Upper lobe of left lung (tissue), 6 donors: ENCODE measurements around the gene ARRDC4. TPM values are rescaled to one million over a fixed set of nuclear protein-coding genes. Genes with fewer than 3 reads are reported as not detected.

ENCODE experiments used
- ATAC-seq, 2 donors: fragments of 200-7000 bp; cut with Tn5 transposase; one replicate each; pipeline ENCODE4 v1.9.1; 2022; ENCODE audit warnings: mild to moderate bottlenecking in 2 of 2, moderate library complexity in 2 of 2; ENCODE audit not compliant: low FRiP score in 2 of 2
- DNase-seq, 2 donors: peaks; one replicate each; pipeline ENCODE4 v3.0.0-alpha.2; 2019 to 2020
- H3K27ac ChIP-seq, 4 donors: fragments of 200-600 bp; sonication (generic); one replicate each; pipeline ENCODE4 v1.5.1; 2016 to 2019
- H3K27me3 ChIP-seq, 4 donors: fragments of 200-600 bp; sonication (generic); one replicate each; pipeline ENCODE4 v1.5.1; 2017 to 2019
- H3K36me3 ChIP-seq, 4 donors: fragments of 200-600 bp; sonication (generic); one replicate each; pipeline ENCODE4 v1.5.1; 2016 to 2019
- H3K4me1 ChIP-seq, 4 donors: fragments of 200-600 bp; sonication (generic); one replicate each; pipeline ENCODE4 v1.5.1; 2018 to 2019
- H3K4me3 ChIP-seq, 4 donors: fragments of 200-600 bp; sonication (generic); one replicate each; pipeline ENCODE4 v1.5.1; 2017 to 2019; ENCODE audit warnings: mild to moderate bottlenecking in 2 of 4, moderate library complexity in 1 of 4
- H3K9me3 ChIP-seq, 4 donors: fragments of 200-600 bp; sonication (generic); one replicate each; pipeline ENCODE4 v1.5.1; 2018 to 2019
- EP300 ChIP-seq, 4 donors: sonication (generic); formaldehyde crosslinking; IDR thresholded peaks; one replicate each; pipeline ENCODE4 v1.5.1; 2017; ENCODE audit warnings: antibody characterized with exemption in 4 of 4, control low read depth in 2 of 4
- POLR2A ChIP-seq, 4 donors: fragments of 450-650 bp; IDR thresholded peaks; one replicate each; pipeline ENCODE4 v1.5.1; 2016 to 2017; ENCODE audit warnings: antibody characterized with exemption in 4 of 4, mild to moderate bottlenecking in 2 of 4
- POLR2AphosphoS5 ChIP-seq, 2 donors: sonication (generic); formaldehyde crosslinking; IDR thresholded peaks; one replicate each; pipeline ENCODE4 v1.5.1; 2017; ENCODE audit warnings: antibody characterized with exemption in 2 of 2
- WGBS, 2 donors: methylation state at CpG; one replicate each; pipeline ENCODE4 v1.1.5; 2017 to 2018; 5-methylcytosine and 5-hydroxymethylcytosine counted together
- total RNA-seq, 6 donors: library from RNA; depleted of rRNA in 4 of 6; stranded (reverse); fragments of >200 nt in 4 of 6; gene quantifications; one replicate each; pipeline versions ENCODE4 v1.1.0 to v1.2.1, GENCODE V29; 2016 to 2021
- TF ChIP-seq, protein P1 (sequence below), 6 experiments: fragments of 450-650 bp in 4 of 6; fragments of 200-600 bp in 2 of 6; sonication (generic) in 2 of 6; IDR thresholded peaks; one replicate each; pipeline ENCODE4 v1.5.1; 2016 to 2019; ENCODE audit warnings: antibody characterized with exemption in 6 of 6
- donor health status: DM: no; HTN: no; CAD: no; lungs with moderate emphysema.
- donor health status: DM: no; HTN: yes; CAD: no; lungs with severe emphysema.

The ARRDC4 gene
- total RNA-seq, 6 donors from 2014 or later: 26.3 to 51.3 (median 36.3) TPM

DNA sequence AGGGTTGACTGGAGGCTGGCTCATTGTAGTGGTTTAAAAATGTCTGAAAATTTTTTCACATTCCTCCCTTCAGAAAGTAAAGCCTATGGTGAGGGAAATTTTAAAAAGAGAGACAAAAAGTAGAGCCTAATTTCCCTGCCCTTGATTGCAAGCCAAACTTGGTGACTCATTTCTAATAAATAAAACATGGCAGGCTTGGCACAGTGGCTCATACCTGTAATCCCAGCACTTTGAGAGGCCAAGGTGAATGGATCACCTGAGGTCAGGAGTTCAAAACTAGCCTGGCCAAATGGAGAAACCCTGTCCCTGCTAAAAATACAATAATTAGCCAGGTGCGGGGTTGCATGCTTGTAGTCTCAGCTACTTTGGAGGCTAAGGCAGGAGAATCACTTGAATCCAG, 18.9 kb upstream of the ARRDC4 start:
- DNase-seq (no peak), ATAC-seq (no peak)
- H3K4me1 ChIP-seq: no peaks in the 10 kb centered on the region
- WGBS, 2 donors: 89 to 100% methylated on average over 1 of the region's 1 CpG
- H3K27me3 ChIP-seq: no peaks in the 10 kb centered on the region
- H3K27ac ChIP-seq: no peak overlapping the region
- no peaks in the 10 kb centered on the region for H3K9me3 ChIP-seq
- TF ChIP-seq POLR2AphosphoS5 (IDR thresholded peaks at IDR 0.05): no peak
- no peak for TF ChIP-seq POLR2A (IDR thresholded peaks at IDR 0.05)
- no peaks in the 10 kb centered on the region for H3K36me3 ChIP-seq
- H3K4me3 ChIP-seq: no peak overlapping the region

DNA sequence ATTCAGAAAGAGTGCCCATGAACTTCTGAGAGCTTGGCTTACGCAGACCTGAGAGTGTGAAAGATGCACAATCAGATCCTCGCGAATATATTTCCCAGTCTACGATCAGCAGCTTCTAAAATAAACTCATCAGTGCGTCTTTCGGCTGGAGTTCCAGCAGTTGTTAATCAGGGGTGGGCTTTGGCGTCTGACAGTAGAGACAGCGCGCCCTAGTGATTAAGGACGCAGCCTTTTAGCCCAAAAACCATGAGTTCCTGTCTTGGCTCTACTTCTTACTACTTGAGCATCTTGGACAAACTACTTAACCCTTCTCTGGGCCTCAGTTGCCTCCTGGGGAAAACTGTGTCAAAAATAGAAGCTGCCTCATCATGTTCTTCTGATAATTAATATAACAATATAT, 15.8 kb upstream of the ARRDC4 start:
- H3K27ac ChIP-seq: no peak overlapping the region
- no peaks in the 10 kb centered on the region for H3K36me3 ChIP-seq
- TF ChIP-seq POLR2AphosphoS5 (IDR thresholded peaks at IDR 0.05): no peak
- TF ChIP-seq, protein P1, sequence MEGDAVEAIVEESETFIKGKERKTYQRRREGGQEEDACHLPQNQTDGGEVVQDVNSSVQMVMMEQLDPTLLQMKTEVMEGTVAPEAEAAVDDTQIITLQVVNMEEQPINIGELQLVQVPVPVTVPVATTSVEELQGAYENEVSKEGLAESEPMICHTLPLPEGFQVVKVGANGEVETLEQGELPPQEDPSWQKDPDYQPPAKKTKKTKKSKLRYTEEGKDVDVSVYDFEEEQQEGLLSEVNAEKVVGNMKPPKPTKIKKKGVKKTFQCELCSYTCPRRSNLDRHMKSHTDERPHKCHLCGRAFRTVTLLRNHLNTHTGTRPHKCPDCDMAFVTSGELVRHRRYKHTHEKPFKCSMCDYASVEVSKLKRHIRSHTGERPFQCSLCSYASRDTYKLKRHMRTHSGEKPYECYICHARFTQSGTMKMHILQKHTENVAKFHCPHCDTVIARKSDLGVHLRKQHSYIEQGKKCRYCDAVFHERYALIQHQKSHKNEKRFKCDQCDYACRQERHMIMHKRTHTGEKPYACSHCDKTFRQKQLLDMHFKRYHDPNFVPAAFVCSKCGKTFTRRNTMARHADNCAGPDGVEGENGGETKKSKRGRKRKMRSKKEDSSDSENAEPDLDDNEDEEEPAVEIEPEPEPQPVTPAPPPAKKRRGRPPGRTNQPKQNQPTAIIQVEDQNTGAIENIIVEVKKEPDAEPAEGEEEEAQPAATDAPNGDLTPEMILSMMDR (IDR thresholded peaks at IDR 0.05): no peak
- no peak for TF ChIP-seq POLR2A (IDR thresholded peaks at IDR 0.05)
- no peaks in the 10 kb centered on the region for H3K27me3 ChIP-seq
- no peaks in the 10 kb centered on the region for H3K9me3 ChIP-seq
- 75 to 83% methylated on average over 10 of the region's 10 CpGs for WGBS, 2 donors
- ATAC-seq: no peak
- no peak overlapping the region for H3K4me3 ChIP-seq
- DNase-seq: no peak
- H3K4me1 ChIP-seq: no peaks in the 10 kb centered on the region

DNA sequence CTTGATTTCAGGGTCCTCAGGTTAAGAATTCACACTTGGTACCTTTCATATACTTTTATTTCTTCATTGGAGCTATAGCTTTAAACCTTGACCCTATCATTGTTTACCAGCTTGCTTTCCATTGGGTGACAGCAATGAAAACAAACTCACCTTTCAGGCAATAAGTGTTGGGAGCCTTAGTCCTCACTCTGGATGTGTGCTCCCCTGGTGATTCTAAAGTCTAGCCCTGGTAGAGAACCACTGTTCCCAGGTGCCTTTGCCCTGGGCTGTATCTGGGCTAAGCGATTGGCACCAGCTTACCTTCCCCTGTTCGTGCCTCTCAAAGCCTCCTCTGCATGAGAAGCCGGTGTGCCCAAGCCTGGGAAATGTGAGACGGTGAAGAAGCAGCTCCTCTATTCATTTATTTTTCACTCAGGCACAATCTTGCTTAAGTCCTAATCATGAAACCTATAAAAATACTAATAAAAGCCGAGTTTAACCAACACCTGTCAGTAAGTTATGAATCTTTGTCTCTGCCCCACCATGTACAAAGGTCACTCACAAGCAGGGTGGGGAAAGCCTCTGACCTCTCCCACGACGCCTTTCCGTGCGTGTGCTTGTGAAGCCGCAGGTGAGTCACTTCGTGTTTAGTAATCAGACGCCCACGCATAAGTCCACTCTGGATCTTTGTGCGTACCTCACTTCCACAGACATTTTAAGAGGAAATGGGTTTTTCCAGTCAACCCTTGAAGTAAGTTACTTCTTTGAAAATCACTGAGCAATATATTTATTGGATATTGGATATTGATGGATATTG, 12.8 kb upstream of the ARRDC4 start:
- ATAC-seq: peak in 1 of 2 donors; percentile 37
- WGBS, 2 donors: 82 to 86% methylated on average over 14 of the region's 14 CpGs
- Histone ChIP-seq H3K9me3 (no peaks in the 10 kb centered on the region), H3K36me3 (no peaks in the 10 kb centered on the region), H3K27ac (no peak overlapping the region), H3K4me1 (no peaks in the 10 kb centered on the region), H3K4me3 (no peak overlapping the region), H3K27me3 (no peaks in the 10 kb centered on the region)
- DNase-seq: no peak
- TF ChIP-seq, protein P1 (IDR thresholded peaks at IDR 0.05): no peak
- TF ChIP-seq POLR2AphosphoS5 (IDR thresholded peaks at IDR 0.05) (no peak), POLR2A (IDR thresholded peaks at IDR 0.05) (no peak), EP300 (IDR thresholded peaks at IDR 0.05) (no peak)

DNA sequence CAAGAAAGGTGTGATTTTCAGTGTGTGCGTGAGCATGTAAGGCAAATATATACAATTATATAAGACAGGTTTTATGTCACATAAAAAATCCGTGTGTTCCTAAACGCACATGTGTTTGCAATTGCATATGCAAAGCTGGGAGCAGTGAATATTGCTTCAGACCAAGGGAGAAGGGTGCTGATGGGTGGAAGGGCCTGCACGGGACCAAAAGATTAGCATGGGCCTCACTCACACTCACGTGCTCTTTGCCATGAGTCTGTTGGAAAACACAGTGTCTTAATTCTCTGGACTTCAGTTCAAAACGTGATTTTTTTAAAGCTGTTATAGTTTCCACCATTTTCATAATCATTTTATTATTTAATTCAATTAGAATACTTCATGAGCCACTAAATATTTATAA, 7.2 kb upstream of the ARRDC4 start:
- Histone ChIP-seq H3K4me1 (no peaks in the 10 kb centered on the region), H3K36me3 (no peaks in the 10 kb centered on the region), H3K9me3 (no peaks in the 10 kb centered on the region), H3K27me3 (no peaks in the 10 kb centered on the region), H3K27ac (no peak overlapping the region), H3K4me3 (no peak overlapping the region)
- DNase-seq (no peak), ATAC-seq (no peak)
- TF ChIP-seq POLR2A (IDR thresholded peaks at IDR 0.05) (no peak), EP300 (IDR thresholded peaks at IDR 0.05) (no peak), POLR2AphosphoS5 (IDR thresholded peaks at IDR 0.05) (no peak)
- TF ChIP-seq, protein P1 (IDR thresholded peaks at IDR 0.05): no peak
- 76 to 84% methylated on average over 6 of the region's 6 CpGs for WGBS, 2 donors

DNA sequence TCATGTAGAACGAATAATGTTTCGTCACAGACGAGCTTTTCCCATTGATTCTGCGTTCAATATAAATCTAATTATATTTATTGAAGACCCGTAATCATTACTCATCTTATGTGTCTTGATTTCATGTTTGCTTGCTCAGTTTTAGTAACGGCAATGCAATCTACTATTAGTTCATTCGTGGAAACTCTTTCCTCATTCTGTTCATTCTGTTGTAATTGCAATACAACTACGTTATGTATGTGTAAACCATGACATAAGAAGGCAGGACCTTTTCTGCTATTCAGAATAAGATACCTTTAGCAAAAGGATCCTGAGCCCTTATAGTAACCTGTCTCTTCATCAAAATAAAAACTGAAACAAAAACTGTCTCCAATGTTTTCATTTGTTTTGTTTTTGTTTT, 6.8 kb upstream of the ARRDC4 start:
- TF ChIP-seq EP300 (IDR thresholded peaks at IDR 0.05) (no peak), POLR2A (IDR thresholded peaks at IDR 0.05) (no peak), POLR2AphosphoS5 (IDR thresholded peaks at IDR 0.05) (no peak)
- TF ChIP-seq, protein P1 (IDR thresholded peaks at IDR 0.05): no peak
- Histone ChIP-seq H3K4me3 (no peak overlapping the region), H3K27me3 (no peaks in the 10 kb centered on the region), H3K4me1 (no peaks in the 10 kb centered on the region), H3K27ac (no peak overlapping the region), H3K9me3 (no peaks in the 10 kb centered on the region), H3K36me3 (no peaks in the 10 kb centered on the region)
- DNase-seq (no peak), ATAC-seq (no peak)
- WGBS, 2 donors: 80 to 85% methylated on average over 8 of the region's 8 CpGs
